ENCODE results near the gene SLC25A33. TPM values are rescaled to one million over a fixed set of nuclear protein-coding genes. Genes with fewer than 3 reads are reported as not detected.

The SLC25A33 gene
- total RNA-seq, 1 experiment from 2014 or later: 9.2 TPM

DNA sequence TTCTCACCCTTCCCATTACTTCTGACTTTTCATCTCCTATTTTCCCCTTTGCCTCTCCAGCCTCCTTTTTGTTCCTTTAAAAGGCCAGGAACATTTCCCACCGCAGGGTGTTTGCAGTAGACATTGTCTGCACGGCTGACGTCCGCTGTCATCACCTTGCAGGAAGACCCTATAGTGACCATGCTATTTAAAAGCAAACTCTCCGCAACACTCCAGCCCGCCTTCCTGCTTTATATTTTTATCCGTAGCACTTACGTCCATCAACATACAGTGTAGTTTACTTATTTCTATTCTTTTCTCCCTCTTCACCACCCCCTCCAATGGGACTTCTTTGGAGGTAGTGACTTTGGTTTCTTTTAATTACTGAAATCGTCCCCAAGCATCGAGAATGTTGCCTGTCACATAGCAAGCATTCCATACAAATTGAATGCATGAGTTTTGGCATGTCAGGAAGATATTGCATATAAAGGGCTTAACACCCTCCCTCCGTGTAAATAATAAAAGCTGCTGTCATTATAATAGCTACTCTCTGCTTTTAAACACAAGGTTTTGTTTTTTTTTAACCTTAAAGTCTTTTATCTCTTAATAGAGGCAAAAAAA is 19.8 kb downstream of the SLC25A33 start:
- TF ChIP-seq, protein P1, sequence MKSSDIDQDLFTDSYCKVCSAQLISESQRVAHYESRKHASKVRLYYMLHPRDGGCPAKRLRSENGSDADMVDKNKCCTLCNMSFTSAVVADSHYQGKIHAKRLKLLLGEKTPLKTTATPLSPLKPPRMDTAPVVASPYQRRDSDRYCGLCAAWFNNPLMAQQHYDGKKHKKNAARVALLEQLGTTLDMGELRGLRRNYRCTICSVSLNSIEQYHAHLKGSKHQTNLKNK (CRISPR knock-in tag; IDR thresholded peaks at IDR 0.05): no peak
- TF ChIP-seq, protein P2, sequence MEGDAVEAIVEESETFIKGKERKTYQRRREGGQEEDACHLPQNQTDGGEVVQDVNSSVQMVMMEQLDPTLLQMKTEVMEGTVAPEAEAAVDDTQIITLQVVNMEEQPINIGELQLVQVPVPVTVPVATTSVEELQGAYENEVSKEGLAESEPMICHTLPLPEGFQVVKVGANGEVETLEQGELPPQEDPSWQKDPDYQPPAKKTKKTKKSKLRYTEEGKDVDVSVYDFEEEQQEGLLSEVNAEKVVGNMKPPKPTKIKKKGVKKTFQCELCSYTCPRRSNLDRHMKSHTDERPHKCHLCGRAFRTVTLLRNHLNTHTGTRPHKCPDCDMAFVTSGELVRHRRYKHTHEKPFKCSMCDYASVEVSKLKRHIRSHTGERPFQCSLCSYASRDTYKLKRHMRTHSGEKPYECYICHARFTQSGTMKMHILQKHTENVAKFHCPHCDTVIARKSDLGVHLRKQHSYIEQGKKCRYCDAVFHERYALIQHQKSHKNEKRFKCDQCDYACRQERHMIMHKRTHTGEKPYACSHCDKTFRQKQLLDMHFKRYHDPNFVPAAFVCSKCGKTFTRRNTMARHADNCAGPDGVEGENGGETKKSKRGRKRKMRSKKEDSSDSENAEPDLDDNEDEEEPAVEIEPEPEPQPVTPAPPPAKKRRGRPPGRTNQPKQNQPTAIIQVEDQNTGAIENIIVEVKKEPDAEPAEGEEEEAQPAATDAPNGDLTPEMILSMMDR (IDR thresholded peaks at IDR 0.05): no peak
- TF ChIP-seq, protein P3, sequence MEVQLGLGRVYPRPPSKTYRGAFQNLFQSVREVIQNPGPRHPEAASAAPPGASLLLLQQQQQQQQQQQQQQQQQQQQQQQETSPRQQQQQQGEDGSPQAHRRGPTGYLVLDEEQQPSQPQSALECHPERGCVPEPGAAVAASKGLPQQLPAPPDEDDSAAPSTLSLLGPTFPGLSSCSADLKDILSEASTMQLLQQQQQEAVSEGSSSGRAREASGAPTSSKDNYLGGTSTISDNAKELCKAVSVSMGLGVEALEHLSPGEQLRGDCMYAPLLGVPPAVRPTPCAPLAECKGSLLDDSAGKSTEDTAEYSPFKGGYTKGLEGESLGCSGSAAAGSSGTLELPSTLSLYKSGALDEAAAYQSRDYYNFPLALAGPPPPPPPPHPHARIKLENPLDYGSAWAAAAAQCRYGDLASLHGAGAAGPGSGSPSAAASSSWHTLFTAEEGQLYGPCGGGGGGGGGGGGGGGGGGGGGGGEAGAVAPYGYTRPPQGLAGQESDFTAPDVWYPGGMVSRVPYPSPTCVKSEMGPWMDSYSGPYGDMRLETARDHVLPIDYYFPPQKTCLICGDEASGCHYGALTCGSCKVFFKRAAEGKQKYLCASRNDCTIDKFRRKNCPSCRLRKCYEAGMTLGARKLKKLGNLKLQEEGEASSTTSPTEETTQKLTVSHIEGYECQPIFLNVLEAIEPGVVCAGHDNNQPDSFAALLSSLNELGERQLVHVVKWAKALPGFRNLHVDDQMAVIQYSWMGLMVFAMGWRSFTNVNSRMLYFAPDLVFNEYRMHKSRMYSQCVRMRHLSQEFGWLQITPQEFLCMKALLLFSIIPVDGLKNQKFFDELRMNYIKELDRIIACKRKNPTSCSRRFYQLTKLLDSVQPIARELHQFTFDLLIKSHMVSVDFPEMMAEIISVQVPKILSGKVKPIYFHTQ (CRISPR knock-in tag; IDR thresholded peaks at IDR 0.05): no peak
- TF ChIP-seq SMAD4 (CRISPR knock-in tag; IDR thresholded peaks at IDR 0.05) (no peak), ZNF396 (CRISPR knock-in tag; IDR thresholded peaks at IDR 0.05; ENCODE audit: borderline replicate concordance) (no peak), ATF1 (CRISPR knock-in tag; IDR thresholded peaks at IDR 0.05) (no peak)
- TF ChIP-seq, protein P4, sequence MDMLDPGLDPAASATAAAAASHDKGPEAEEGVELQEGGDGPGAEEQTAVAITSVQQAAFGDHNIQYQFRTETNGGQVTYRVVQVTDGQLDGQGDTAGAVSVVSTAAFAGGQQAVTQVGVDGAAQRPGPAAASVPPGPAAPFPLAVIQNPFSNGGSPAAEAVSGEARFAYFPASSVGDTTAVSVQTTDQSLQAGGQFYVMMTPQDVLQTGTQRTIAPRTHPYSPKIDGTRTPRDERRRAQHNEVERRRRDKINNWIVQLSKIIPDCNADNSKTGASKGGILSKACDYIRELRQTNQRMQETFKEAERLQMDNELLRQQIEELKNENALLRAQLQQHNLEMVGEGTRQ (CRISPR knock-in tag; IDR thresholded peaks at IDR 0.05): no peak
- TF ChIP-seq, protein P5, sequence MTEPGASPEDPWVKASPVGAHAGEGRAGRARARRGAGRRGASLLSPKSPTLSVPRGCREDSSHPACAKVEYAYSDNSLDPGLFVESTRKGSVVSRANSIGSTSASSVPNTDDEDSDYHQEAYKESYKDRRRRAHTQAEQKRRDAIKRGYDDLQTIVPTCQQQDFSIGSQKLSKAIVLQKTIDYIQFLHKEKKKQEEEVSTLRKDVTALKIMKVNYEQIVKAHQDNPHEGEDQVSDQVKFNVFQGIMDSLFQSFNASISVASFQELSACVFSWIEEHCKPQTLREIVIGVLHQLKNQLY (CRISPR knock-in tag; IDR thresholded peaks at IDR 0.05): no peak
- TF ChIP-seq, protein P6, sequence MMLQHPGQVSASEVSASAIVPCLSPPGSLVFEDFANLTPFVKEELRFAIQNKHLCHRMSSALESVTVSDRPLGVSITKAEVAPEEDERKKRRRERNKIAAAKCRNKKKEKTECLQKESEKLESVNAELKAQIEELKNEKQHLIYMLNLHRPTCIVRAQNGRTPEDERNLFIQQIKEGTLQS (CRISPR knock-in tag; conservative IDR thresholded peaks at IDR 0.05): no peak
- Mint-ChIP-seq H3K4me1 (no peaks in the 10 kb centered on the region), H3K27ac (no peak overlapping the region), H3K9me3 (peaks cover 4% of the 10 kb centered on the region), H3K36me3 (peaks cover 50% of the 10 kb centered on the region), H3K27me3 (ENCODE audit: low read depth) (no peaks in the 10 kb centered on the region), H3K4me3 (no peak overlapping the region)
- CTCF ChIA-PET: interaction anchor here (0.6 kb wide), 1 partner anchor 162 kb away, joined by 3 read pairs; no protein-coding TSS in a partner anchor
- DNase-seq (ENCODE audit: low spot score) (no peak), ATAC-seq (no peak)
- POLR2A ChIA-PET: no interaction called here

DNA sequence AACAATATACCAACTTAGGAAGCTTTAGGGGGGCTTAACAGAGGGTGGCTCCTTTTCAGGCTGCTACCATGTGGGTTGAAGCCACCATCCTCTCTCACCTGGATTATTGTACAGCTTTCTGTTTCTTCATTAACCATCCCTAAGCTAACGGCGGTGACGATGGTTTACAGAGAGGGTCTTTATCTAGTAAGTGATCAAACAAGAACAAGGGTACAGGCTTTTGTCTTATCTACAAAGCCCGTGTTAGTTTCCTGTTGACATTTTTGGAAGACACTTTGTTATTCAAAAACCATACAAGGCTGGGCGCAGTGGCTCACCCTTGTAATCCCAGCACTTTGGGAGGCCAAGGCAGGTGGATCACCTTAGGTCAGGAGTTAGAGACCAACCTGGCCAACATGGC is 20.4 kb downstream of the SLC25A33 start:
- H3K27ac Mint-ChIP-seq: no peak overlapping the region
- H3K4me3 Mint-ChIP-seq: no peak overlapping the region
- H3K4me1 Mint-ChIP-seq: no peaks in the 10 kb centered on the region
- H3K9me3 Mint-ChIP-seq: peaks cover 6% of the 10 kb centered on the region
- H3K27me3 Mint-ChIP-seq (ENCODE audit: low read depth): no peaks in the 10 kb centered on the region
- DNase-seq (ENCODE audit: low spot score) (no peak), ATAC-seq (no peak)
- peaks cover 54% of the 10 kb centered on the region for H3K36me3 Mint-ChIP-seq
- POLR2A ChIA-PET: no interaction called here
- CTCF ChIA-PET: interaction anchor here (0.6 kb wide), 1 partner anchor 161 kb away, joined by 3 read pairs; no protein-coding TSS in a partner anchor
- TF ChIP-seq, protein P2 (IDR thresholded peaks at IDR 0.05): no peak
- TF ChIP-seq SP1 (CRISPR knock-in tag; conservative IDR thresholded peaks at IDR 0.05) (no peak), PRRX2 (CRISPR knock-in tag; IDR thresholded peaks at IDR 0.05) (no peak), MYBL2 (CRISPR knock-in tag; IDR thresholded peaks at IDR 0.05) (no peak), RORB (CRISPR knock-in tag; IDR thresholded peaks at IDR 0.05) (no peak)
- TF ChIP-seq, protein P7, sequence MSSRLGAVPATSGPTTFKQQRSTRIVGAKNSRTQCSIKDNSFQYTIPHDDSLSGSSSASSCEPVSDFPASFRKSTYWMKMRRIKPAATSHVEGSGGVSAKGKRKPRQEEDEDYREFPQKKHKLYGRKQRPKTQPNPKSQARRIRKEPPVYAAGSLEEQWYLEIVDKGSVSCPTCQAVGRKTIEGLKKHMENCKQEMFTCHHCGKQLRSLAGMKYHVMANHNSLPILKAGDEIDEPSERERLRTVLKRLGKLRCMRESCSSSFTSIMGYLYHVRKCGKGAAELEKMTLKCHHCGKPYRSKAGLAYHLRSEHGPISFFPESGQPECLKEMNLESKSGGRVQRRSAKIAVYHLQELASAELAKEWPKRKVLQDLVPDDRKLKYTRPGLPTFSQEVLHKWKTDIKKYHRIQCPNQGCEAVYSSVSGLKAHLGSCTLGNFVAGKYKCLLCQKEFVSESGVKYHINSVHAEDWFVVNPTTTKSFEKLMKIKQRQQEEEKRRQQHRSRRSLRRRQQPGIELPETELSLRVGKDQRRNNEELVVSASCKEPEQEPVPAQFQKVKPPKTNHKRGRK (CRISPR knock-in tag; IDR thresholded peaks at IDR 0.05; ENCODE audit: borderline replicate concordance): no peak
- TF ChIP-seq, protein P8, sequence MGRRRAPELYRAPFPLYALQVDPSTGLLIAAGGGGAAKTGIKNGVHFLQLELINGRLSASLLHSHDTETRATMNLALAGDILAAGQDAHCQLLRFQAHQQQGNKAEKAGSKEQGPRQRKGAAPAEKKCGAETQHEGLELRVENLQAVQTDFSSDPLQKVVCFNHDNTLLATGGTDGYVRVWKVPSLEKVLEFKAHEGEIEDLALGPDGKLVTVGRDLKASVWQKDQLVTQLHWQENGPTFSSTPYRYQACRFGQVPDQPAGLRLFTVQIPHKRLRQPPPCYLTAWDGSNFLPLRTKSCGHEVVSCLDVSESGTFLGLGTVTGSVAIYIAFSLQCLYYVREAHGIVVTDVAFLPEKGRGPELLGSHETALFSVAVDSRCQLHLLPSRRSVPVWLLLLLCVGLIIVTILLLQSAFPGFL (CRISPR knock-in tag; IDR thresholded peaks at IDR 0.05; ENCODE audit: borderline replicate concordance): no peak
- TF ChIP-seq, protein P9, sequence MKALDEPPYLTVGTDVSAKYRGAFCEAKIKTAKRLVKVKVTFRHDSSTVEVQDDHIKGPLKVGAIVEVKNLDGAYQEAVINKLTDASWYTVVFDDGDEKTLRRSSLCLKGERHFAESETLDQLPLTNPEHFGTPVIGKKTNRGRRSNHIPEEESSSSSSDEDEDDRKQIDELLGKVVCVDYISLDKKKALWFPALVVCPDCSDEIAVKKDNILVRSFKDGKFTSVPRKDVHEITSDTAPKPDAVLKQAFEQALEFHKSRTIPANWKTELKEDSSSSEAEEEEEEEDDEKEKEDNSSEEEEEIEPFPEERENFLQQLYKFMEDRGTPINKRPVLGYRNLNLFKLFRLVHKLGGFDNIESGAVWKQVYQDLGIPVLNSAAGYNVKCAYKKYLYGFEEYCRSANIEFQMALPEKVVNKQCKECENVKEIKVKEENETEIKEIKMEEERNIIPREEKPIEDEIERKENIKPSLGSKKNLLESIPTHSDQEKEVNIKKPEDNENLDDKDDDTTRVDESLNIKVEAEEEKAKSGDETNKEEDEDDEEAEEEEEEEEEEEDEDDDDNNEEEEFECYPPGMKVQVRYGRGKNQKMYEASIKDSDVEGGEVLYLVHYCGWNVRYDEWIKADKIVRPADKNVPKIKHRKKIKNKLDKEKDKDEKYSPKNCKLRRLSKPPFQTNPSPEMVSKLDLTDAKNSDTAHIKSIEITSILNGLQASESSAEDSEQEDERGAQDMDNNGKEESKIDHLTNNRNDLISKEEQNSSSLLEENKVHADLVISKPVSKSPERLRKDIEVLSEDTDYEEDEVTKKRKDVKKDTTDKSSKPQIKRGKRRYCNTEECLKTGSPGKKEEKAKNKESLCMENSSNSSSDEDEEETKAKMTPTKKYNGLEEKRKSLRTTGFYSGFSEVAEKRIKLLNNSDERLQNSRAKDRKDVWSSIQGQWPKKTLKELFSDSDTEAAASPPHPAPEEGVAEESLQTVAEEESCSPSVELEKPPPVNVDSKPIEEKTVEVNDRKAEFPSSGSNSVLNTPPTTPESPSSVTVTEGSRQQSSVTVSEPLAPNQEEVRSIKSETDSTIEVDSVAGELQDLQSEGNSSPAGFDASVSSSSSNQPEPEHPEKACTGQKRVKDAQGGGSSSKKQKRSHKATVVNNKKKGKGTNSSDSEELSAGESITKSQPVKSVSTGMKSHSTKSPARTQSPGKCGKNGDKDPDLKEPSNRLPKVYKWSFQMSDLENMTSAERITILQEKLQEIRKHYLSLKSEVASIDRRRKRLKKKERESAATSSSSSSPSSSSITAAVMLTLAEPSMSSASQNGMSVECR (CRISPR knock-in tag; IDR thresholded peaks at IDR 0.05; ENCODE audit: borderline replicate concordance): no peak

Measured in WTC11 (cell line).